IPS-NIHi7 (cell line): ENCODE data around the gene JMJD1C.

Experiments used
- DNase-seq: peaks from one replicate; pipeline ENCODE4 v3.0.0; 2012; ENCODE audit warnings: mixed read lengths; ENCODE audit errors: extremely low spot score

The JMJD1C gene

DNA sequence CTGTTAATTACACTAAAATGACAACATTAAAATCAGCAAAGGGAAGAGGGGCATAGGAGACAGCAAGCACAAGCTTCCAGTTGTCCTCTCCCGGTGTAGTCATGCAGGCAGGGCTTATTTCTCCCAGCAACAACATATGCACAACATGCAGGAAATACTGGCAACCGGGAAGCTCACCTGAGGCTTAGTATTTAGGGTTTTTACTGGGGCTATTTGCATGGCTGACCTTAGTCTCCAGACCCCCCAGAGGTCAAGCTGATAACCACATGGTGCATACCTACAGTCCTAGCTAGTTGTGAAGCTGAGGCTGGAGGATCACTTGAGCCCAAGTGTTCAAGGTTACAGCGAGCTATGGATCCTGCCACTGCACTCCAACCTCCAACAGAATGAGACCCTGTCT, 12.8 kb upstream of the JMJD1C start:
- peak; percentile 56 for DNase-seq

DNA sequence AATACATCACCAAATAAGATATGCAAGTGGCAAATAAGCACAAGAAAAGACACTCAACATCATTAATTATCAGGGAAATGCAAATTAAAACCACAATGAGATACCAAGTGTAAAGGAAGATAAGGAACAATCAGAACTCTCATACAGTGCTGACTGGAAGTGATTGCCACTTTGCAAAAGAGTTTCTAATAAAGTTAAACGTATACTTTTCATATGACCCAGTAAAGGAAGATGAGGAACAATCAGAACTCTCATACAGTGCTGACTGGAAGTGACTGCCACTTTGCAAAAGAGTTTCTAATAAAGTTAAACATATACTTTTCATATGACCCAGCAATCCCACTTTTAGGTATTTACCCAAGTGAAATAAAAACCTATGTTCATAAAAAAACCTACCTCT, 12.2 kb upstream of the JMJD1C start:
- no peak for DNase-seq

DNA sequence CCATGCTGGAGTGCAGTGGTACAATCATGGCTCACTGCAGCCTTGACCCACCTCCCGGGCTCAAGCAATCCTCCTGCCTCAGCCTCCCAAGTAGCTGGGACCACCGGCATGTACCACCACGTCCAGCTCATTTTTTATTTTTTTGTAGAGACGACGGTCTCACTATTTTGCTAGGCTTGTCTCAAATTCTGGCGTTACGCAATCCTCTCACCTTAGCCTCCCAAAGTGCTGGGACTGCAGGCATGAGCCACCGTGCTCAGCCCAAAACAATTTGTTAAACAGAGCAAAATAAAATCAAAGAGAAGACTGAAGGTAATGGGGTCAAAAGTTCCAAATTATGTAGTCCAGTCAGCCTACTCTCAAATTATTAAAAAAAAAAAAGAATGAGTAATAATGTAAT, 8.7 kb upstream of the JMJD1C start:
- no peak for DNase-seq

DNA sequence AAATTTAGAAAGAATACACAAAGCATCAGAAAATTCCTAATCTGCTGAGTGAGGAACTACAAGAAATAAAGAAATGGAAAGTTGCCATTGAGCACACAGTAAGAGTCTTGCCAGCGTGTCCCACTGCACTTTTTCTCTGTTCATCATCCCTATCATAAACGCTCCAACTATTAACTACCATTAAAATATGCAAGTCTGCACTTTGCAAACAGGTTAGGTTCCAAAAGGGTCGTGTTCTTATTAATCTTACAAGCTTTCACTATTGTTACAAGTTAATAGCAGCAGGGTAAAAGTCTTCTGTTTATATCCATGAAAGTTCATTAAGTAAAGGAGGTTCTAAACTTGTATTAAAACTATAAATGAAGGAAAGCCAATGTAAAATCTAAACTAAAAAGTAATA, 5.2 kb upstream of the JMJD1C start:
- DNase-seq, result no peak

DNA sequence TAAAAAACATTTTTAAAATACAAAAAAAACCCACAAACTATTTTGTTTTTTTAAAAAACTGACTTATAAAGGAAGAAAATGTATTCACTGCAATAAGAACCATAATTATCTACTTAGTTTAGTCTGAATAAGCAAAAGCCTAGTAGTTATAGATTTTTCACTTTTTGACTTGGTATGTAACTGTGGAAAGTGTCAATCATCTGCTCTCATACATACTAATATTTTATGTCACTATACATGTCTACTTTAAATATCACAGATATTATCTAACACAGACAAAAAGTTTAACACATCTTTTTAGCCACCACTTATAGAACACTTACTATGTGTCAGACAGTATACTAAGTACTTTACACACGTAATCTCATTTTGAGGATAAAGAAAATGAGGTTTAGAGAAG, 3.2 kb upstream of the JMJD1C start:
- no peak for DNase-seq

DNA sequence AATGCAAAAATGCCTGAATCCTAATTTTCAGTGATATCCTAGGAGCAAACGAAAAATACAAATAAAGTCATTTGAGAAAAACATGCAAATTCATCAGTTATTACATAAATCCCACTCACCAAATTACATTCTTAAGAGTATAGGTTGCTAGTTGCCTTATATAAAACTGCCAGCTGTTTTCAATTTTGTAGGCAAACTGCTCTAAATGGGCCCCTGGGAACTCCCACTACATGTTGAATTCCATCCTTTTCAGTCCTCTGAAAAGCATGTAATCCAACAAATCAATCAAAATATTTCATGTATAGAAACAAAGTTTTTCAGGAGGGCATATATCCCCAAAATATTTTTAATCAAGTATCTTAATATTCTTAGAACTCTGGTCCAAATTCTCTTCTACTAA, 2.1 kb upstream of the JMJD1C start:
- no peak for DNase-seq

DNA sequence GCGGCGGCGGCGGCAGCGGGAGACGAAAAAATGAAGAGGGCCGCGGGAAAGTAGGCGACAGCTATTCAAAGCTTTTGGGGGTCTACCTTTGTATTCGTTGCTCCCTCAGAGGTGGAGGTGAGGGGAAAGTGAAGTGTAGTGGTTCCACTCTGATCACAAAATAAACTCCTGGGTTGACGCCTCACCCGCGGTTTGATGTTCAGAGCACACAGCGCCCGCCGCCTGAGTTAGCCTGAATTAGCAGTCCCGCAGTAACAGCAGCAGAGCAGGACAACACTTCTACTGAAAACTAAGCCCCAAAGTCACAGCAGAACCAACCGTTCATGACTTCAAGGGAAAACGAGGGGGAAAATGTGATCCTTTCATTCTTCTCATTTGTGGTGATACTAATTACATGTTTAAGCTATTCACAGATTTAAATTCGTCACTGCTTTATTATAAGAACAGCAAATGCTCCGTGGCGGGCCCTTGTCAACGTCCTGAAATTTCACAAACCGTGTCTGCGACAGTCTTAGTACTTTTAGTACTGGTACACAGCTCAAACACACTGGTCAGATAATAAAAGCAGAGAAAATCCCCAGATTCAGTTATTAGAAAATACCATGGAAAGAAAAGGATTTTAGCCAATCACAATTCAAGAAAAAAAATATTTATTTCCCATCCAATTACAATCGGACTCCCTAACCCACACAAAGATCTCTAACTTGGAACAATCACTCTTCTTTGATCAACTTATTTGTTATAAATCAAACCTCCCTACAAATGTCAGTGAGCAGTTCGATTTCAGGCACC, 563 bp upstream of the JMJD1C start:
- peak; percentile 40 for DNase-seq

DNA sequence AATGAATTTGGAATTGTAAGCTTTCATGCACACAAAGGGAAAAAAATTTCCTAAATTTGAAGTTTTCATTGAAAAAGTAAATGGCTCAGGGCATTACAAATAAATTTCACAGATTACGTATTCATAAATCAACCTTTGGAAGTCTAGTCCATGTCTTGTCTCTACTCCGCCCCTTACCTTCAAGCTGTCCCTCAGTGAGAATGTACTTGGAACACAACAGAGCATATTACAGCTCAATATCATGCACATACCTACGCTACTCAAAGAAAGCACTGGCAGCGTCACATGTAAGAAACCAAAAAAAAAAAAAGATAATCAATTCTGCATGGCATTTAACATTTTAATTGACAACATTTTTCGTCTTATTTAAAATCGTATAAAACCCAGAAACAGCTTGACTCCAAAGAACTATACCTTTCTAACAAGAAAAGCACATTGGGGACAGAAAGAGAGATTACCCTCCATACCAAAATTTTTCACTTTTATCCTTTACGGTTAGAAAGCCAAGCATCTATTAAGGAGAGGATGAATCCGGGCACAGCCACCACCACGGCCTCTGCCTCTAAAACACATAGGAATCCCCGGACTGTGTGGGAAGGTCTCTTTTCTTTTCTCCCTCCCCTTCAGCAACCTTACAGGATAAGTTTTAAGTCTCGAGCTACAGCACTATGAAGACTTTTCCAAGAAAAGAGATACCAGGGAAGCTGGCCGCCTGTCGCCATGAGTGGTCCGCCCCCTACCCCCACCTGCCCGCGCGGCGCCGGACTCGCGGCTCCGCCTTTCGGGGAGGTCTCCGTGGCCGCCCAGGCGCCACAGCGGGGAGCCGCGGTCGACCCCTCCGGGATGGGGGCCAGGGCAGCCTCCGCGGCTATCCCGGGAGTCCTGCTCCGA, 1.1 kb downstream of the JMJD1C start:
- no peak for DNase-seq

DNA sequence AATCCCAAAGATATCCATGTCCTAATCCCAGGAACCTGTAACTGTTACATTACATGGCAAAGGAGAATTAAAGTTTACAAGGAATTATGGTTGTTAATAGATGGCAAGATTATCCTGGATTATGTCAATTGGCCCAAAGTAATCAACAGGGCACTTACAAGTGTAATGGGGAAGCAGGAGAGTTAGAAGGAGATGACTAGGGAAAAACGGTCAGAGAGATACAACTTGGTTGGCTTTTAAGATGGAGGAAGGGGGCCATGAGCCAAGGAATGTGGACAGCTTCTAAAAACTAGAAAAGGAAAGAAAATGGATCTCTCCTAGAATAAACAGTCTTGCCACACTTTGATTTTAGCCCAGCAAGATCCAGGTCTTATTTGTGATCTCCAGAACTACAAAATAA, 3.3 kb downstream of the JMJD1C start:
- no peak for DNase-seq

DNA sequence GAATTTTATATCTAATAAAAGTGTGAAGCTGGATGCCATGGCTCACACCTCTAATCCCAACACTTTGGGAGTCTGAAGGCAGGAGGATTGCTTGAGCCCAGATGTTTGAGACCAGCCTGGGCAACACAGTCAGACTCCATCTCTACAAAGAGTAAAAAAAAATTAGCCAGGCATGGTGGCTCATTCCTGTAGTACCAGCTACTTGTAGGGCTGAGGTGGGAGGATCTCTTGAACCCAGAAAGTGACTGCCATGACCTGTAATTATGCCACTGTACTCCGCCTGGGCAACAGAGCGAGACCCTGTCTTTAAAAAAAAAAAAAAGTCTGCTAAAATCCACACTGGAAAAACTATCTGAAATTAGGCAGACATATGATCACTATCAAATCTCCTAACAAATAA, 7.6 kb downstream of the JMJD1C start:
- DNase-seq, result no peak

DNA sequence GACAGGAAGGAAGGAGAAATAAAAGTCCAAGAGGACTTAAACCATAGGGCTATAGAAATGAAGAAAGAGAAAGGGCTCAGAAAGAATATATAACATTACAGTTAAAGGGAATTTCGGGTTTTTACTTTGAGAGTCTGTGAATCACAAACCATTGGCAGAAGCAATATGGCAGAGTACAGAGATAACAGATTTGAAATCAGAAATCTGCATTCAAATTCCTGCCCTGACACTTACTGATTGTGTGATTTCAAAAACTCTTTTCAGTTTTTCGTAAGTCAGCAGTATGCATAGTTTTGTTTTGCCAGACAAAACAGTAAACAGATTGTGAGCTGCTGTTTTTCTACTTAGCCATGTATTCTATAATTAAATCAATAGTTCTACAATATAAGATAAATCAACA, 8.2 kb downstream of the JMJD1C start:
- DNase-seq, result no peak

DNA sequence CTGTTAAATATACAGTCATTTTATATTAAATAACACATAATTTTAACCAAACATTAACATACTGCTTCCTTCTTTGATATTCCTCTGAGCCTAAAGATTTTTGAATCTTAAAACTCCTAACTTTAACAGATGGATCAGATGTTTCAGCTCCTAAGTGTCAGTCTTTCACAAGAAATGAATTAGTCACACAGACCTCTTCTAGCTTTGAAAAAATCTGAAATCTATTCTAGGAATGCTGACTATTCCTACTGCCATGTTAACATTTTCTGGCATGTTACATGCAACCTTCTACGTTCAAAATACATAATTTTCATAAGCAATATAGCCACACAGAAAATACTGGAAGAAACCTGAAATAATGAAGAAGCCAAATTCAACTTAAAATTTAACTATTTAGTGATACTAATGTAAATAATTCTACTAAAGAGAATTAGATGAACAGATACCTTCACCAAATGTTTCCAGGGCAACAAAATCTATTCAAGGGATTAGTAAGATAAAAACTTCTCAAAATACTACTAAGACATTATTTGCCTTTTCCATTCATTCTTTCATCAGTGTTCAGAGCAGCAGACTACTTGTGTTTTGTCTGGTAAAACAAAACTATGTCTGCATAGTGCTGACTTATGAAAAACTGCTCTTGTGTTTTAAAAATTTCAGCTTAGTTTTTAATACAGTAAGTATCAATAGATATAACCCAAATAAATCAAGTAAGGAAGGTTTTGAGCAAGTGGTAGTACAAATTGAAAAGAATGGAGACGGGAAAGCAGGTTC, 9.2 kb downstream of the JMJD1C start:
- no peak for DNase-seq

DNA sequence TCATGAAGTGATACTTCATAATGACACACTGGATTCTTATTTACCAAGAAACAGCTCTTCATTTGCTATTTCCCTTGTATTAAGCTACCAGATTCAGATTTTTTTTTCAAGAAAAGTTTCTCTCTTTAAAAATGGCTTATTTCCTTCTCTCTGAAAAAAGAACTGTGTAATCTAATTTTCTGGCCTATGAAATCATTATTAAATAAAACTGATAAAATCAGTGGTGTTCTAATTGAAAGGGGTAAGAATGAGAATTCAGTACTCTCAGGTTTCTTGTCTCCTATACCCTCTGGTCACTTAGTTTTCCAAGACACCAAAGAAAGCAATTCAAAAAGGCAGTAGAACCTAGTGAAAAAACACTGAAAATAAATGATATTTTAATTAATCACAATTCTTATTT, 10.3 kb downstream of the JMJD1C start:
- DNase-seq, result no peak

DNA sequence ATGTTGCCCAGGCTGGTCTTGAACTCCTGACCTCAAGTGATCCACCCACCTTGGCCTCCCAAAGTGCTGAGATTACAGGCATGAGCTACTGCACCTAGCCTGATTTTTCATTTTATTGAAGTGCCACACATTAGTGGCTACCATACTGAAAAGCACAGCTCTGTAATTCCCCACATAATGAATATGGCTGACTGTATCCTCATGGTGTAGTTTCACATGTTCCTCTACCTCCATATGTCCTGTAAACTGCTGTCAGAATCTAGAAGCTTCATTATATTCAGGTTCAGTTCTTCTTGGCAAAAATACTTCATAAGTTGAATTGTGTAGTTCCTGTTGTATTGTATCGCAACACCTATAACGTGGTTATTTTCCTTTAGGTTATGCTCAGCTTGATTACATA, 11.1 kb downstream of the JMJD1C start:
- DNase-seq, result no peak

DNA sequence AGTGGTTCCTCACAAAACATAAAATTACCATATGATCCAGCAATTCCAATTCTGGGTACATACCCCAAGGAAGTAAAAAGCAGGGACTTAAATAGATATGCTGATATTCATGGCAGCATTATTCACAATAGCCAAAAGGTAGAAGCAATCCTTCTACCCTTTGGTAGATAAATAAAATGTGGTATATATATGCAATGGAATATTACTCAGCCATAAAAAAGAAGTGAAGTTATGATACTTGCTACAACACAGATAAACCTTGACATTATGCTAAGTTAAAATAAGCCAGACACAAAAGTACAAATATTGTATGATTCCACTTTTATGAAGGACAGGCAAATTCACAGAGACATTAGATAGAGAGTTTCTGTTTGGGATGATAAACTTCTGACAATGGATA, 13.3 kb downstream of the JMJD1C start:
- no peak for DNase-seq

DNA sequence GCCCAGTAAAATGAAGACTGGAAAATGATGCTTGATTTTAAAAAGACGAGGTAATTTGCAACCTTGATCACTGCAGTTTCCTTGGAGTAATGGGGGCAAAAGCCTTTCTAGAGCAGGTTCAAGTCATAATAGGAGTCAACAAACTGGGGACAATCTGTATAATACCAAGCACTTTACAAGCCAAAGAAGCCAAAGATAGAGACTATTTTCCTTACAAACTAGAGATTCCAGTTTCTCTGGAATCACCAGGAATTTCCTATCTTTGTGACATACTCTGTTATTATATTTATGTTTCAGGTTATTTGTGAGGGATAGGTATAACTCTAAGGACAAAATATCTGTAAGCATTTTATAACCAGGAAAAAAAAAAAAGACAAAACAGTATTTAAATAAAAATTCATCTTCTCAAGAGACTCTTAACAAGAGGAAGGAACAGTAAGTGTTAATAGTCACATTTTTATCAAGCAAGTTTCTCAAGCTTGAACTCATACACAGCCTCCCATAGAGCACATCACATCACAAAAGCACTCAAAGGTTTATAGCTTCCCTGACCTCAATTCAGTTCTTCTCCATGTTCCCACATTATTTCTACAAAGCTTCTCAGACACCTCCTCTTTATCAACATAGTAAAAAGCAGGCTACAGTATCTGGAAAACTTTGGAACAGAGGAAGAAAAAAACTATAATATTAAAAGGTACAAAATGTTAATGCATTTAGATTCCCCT, 18.9 kb downstream of the JMJD1C start:
- no peak for DNase-seq

DNA sequence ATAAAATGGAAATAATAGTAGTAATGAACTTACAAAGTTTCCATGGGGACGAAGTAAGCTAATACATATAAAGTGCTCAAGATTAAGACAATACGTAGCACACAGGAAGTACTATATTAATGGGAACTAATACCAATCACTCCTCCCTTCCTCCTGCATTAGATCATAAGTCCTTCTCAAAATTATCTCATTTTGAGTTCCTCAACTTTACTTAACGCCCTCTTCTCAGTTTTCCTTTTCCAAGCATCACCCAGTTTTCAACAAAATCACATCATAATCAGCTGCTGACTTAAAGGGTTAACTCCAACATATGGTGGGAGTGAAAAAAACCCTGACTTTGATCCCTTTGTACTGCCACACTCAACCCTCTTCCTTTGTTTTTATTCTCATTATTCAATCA, 24.4 kb downstream of the JMJD1C start:
- no peak for DNase-seq

DNA sequence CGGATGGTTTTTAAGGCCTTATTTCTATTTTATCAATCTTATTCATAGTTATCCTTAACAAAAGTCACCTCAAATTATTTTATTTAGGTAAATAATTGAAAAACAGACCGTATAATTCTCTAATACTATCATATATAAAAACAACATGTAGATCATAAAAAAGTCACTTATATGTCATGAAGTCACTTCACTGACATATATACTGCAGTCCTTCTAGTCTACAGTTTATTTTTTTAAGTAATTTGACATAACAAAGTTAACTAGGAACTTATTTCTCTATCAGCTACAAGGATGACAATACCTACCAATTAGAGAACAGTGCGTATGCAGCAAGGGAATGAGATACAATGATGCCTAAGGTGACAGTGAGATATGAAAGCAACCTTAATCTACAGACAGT, 26.2 kb downstream of the JMJD1C start:
- DNase-seq, result no peak

DNA sequence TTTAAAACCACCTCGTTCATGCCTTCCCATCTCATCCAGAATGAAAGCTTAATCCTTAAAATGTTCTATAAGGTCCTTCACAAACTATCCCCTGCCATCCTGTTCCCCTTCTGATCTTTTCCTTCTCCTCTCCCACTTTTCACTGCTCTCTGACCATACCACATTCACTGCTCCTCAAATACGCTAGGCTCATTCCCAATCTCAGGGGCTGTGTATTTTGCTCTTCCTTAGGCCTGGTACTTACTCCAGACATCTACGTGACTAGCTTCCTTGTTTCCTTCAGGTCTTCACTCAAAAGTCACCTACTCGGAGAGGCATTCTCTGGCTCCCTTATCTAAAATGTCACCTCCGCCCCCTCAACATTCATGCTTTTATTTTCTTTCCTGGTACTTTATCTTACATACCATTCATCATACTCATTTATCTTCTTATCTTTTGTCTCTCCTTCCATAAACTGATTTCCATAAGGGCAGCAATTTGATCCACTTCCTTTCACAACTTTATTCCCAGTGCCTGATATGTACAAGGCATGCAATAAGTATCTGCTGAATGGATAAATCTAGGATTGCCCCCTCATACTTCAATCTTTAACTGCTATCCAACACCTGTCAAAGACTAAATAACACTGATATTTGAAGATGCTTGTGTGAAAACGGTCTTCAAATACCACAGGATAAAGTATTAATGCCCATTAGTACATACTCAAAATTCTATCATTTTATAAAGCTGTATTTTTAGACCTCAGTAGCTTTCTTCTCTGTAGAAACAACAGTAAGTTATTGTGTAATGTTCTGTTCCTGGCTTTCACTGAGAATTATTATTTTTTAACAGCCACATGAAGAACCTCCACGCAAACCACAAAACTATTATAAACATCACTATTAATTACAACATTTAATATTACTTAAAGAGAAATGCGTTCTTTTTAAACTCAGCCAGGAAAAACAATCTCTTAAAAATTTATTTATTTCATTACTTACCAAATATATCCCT, 27.0 kb downstream of the JMJD1C start:
- DNase-seq, result peak; percentile 34

DNA sequence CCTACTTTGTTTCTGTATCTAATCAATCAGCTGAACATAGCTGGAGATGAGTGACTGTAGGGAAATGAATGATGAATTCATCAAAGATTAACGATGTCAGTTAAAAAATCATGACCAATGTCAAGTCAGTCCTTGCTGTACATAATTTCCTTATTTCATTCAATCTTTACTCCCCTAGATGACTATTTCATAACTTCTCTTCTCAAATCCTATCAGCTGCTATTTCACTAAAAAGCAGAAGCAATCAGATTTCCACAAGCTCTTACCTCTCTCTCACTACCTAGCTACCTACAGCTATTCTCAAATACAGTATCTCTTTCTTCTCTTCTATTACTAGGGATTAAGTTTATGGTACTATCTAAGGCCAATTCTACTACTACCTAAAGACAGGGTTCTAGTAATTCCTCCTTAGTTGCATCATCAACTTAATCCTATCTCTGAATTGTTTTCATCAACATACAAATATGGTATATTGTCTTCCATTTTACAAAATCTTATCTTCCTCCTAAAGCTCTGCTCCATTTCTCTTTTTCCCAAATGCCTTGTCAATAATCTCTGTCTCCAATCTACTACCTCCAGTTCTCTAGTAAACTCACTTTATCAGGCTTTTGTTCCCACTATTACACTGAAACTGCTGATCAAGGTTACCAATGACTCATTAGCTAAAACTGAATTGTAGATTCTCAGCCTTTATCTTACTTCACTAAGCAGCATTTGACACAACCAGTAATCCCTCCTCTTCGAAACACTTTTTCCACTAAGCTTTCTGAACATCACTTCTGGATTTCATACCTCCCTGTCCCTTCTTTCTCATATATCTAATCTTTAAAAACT, 28.4 kb downstream of the JMJD1C start:
- no peak for DNase-seq
